Testis (tissue), 3 donors: Measurements from ENCODE around the gene INHBB. TPM values are rescaled to one million over a fixed set of nuclear protein-coding genes. Genes with fewer than 3 reads are reported as not detected.
A peak's percentile ranks its signal among the peaks of the same experiment; 100 is the strongest.
"Not testable (repeated sequence)": the region's sequence is repeated elsewhere in the genome, so short reads cannot be mapped to it uniquely, and the experiment has no call there.

Source experiments
- DNase-seq: peaks from one replicate; pipeline ENCODE4 v3.0.0-alpha.2; 2019
- H3K27ac ChIP-seq, 2 donors: fragments of 200-600 bp; sonication (generic); one replicate each; pipeline ENCODE4 v1.5.1; 2019
- H3K27me3 ChIP-seq: fragments of 200-600 bp; sonication (generic); one replicate; pipeline ENCODE4 v1.5.1; 2019
- H3K36me3 ChIP-seq: fragments of 200-600 bp; sonication (generic); one replicate; pipeline ENCODE4 v1.5.1; 2017; ENCODE audit warnings: low read depth; ENCODE audit errors: missing control alignments
- H3K4me1 ChIP-seq: fragments of 200-600 bp; sonication (generic); one replicate; pipeline ENCODE4 v1.5.1; 2019
- H3K4me3 ChIP-seq, 2 donors: fragments of 200-600 bp; sonication (generic); one replicate each; pipeline ENCODE4 v1.5.1; 2017 to 2019
- H3K9me3 ChIP-seq: fragments of 200-600 bp; sonication (generic); one replicate; pipeline ENCODE4 v1.5.1; 2017
- CTCF ChIP-seq, 3 experiments: fragments of 450-650 bp in 2 of 3; fragments of 200-600 bp in 1 of 3; sonication (generic) in 1 of 3; IDR thresholded peaks; one replicate each; pipeline ENCODE4 v1.5.1; 2016 to 2019; ENCODE audit warnings: antibody characterized with exemption in 3 of 3, mild to moderate bottlenecking in 2 of 3, moderate library complexity in 1 of 3
- POLR2A ChIP-seq: fragments of 450-650 bp; IDR thresholded peaks from one replicate; pipeline ENCODE4 v1.6.1; 2017; ENCODE audit warnings: antibody characterized with exemption, mild to moderate bottlenecking, moderate library complexity
- WGBS, 2 donors: methylation state at CpG; one replicate each; pipeline ENCODE4 v1.1.5; 2018; 5-methylcytosine and 5-hydroxymethylcytosine counted together
- intact Hi-C: fragments of 100-400 bp; cut with DNase I; formaldehyde crosslinking; loops from one replicate; pipeline ENCODE4 v1.15.1; 2023; ENCODE audit warnings: low total_unique reads
- polyA plus RNA-seq: library from polyadenylated mRNA; stranded (reverse); fragments of 350-450 nt; fragmentation: Illumina TruSeq; extraction: RNeasy Lipid Tissue Mini Kit (QIAGEN cat#74804); gene quantifications from one replicate; pipeline ENCODE4 v1.2.3, GENCODE V29; 2014; ENCODE audit warnings: low read depth, low replicate concordance; ENCODE audit not compliant: insufficient read depth
- total RNA-seq, 2 donors: library from RNA; depleted of rRNA; stranded (reverse); fragments of >200 nt; gene quantifications; one replicate each; pipeline ENCODE4 v1.2.3, GENCODE V29; 2016

INHBB gene
- total and polyA plus RNA-seq, 3 donors from 2014 or later, result 46.1 to 123 (median 55.4) TPM

GRCh38 chr2:120390381-120391055, 44.6 kb downstream of the INHBB start:
- H3K4me3 ChIP-seq, result no peak overlapping the region
- DNase-seq, result peak; percentile 5
- H3K27me3 ChIP-seq, result no peaks in the 10 kb centered on the region
- WGBS, 2 donors, result 89 to 90% methylated on average over 9 of the region's 11 CpGs
- peaks cover 10% of the 10 kb centered on the region for H3K4me1 ChIP-seq
- no peaks in the 10 kb centered on the region for H3K36me3 ChIP-seq
- no peak for TF ChIP-seq POLR2A
- no peak for TF ChIP-seq CTCF (IDR thresholded peaks at IDR 0.05)
- intact Hi-C loops, result no loop called here
- no peak overlapping the region for H3K27ac ChIP-seq
- H3K9me3 ChIP-seq, result no peaks in the 10 kb centered on the region

- H3K4me3 ChIP-seq, H3K27ac ChIP-seq, H3K36me3 ChIP-seq, H3K9me3 ChIP-seq, H3K27me3 ChIP-seq, intact Hi-C loops, DNase-seq: not testable (repeated sequence)
- H3K4me1 ChIP-seq, result peaks cover 15% of the 10 kb centered on the region
- WGBS, 2 donors, result 33 to 42% methylated on average over 2 of the region's 2 CpGs
These were observed 45.4 kb downstream of the INHBB start for GRCh38 chr2:120391382-120391781.

GRCh38 chr2:120391911-120392665, 46.2 kb downstream of the INHBB start:
- Histone ChIP-seq H3K36me3 (no peaks in the 10 kb centered on the region), H3K4me1 (peaks cover 15% of the 10 kb centered on the region), H3K27me3 (no peaks in the 10 kb centered on the region), H3K9me3 (no peaks in the 10 kb centered on the region), H3K4me3 (no peak overlapping the region), H3K27ac (no peak overlapping the region)
- peak; percentile 6 for DNase-seq
- WGBS, 2 donors, result 93 to 95% methylated on average over 13 to 16 of the region's 16 CpGs
- intact Hi-C loops, result no loop called here
- TF ChIP-seq CTCF (IDR thresholded peaks at IDR 0.05) (no peak), POLR2A (no peak)

GRCh38 chr2:120392923-120393322, 47.0 kb downstream of the INHBB start:
- Histone ChIP-seq H3K4me3 (no peak overlapping the region), H3K27me3 (no peaks in the 10 kb centered on the region), H3K36me3 (no peaks in the 10 kb centered on the region), H3K4me1 (peaks cover 15% of the 10 kb centered on the region), H3K27ac (no peak overlapping the region), H3K9me3 (no peaks in the 10 kb centered on the region)
- 89 to 92% methylated on average over 1 of the region's 1 CpG for WGBS, 2 donors
- intact Hi-C loops, result no loop called here
- DNase-seq, result no peak
- TF ChIP-seq POLR2A (no peak), CTCF (IDR thresholded peaks at IDR 0.05) (no peak)

GRCh38 chr2:120393456-120393855, 47.5 kb downstream of the INHBB start:
- H3K36me3 ChIP-seq, result no peaks in the 10 kb centered on the region
- no peak overlapping the region for H3K27ac ChIP-seq
- peak; percentile 12 for DNase-seq
- intact Hi-C loops, result no loop called here
- no peak overlapping the region for H3K4me3 ChIP-seq
- TF ChIP-seq POLR2A, result no peak
- H3K9me3 ChIP-seq, result no peaks in the 10 kb centered on the region
- H3K4me1 ChIP-seq, result peaks cover 15% of the 10 kb centered on the region
- 86 to 90% methylated on average over 5 of the region's 5 CpGs for WGBS, 2 donors
- no peaks in the 10 kb centered on the region for H3K27me3 ChIP-seq
